ENCODE measurements around the gene GRM6.

The GRM6 gene

DNA sequence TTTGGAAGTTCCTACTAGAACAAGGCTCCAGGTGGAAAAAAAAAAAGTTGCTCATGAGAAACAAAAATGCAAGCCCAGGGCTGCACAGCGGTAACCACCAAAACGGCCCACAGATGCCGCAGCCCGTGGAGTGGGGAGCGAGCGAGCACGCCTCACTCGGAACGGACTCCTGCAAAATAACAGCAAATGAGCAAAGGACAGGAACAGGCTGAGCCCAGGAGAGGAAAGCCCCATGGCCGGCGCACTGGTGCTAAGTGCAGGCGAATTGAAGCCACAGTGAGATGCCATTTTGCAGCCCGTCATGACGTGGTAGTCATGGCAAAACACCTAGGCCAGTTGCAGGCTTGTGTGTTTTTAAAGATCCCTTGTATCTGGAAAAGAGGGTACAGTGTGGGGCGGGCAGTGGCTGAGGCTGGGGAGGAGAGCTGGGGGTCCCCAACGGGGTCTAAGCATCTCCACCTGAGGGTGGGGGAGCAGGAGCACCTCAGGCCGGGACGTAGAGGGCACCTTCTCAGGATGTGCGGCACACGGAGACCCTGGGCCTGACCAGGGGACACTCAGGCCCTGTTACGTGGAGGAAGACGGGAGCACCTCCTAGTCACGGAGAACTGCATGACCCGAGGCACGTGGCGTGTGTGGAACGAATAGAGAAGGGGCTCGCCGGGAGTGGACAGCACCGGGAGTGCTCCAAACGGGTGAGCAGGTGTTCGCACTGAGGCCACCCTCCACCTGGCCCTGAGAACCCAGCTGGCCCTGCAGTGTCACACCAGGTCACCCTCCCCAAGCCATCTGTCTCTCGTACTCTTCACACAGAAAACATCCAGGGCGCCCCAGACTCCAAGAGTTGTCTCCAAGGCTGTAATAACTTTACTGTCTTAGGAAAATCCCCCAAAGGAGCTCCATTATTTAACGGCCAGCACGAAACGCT is 10.7 kb downstream of the GRM6 start:
- no peak for DNase-seq (ENCODE audit: low read depth in 2 of 2)

DNA sequence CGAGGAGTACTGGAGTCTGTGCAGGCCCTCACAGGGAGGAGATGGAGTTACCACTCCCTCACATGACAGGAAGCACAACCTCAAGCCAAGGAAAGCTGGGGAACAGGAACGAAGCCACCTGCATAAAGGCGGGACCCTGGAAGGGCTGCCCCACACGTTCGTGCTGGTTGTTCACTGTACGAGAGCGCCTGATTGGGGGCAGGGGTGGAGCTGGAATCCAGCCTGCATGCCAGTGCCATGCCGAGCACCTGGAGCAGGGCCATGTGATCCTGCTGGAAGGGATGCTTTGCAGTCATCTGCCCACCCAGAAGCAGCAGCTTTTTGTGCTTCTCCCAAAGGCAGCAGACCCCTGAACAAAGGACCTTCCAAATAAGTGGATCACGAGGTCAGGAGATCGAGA is 11.4 kb downstream of the GRM6 start:
- no peak for DNase-seq (ENCODE audit: low read depth in 2 of 2)

DNA sequence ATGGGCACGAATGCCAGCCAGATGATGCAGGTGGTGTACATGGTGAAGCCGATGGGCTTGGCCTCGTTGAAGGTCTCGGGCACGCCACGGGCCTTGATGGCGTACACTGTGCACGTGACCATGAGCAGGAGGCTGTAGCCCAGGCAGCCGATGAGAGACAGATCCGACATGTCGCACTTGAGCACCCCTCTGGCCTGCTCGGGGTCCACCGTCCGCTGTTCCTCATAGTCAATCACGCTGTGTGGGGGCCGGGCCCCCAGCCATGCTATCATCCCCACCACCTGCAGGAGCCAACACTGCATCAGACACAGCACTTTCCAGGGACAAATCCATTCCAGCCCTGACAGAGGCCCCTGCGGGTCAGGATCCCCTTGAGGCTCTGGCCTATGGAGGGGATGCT is 12.2 kb downstream of the GRM6 start:
- no peak for DNase-seq (ENCODE audit: low read depth in 2 of 2)

DNA sequence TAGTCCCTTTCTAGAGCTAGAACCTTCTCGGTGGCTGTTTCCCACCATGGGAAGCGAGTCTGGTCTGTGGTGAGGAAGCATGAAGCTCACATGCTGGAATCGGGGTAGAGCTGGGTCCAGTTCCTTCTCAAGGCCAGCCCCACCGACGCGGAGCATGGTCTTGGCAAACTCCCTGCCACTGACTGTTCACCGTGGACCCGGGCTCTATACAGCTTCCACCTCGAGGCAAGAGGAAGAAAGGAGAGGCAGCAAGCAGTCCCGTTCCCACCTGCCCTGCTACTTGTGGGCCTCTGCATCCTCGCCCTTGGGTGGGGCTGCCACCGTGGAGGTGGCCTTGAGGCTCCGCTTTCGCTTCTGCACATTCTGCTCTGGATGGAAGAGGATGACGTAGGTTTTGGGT is 13.7 kb downstream of the GRM6 start:
- DNase-seq (ENCODE audit: low read depth in 2 of 2): no peak

DNA sequence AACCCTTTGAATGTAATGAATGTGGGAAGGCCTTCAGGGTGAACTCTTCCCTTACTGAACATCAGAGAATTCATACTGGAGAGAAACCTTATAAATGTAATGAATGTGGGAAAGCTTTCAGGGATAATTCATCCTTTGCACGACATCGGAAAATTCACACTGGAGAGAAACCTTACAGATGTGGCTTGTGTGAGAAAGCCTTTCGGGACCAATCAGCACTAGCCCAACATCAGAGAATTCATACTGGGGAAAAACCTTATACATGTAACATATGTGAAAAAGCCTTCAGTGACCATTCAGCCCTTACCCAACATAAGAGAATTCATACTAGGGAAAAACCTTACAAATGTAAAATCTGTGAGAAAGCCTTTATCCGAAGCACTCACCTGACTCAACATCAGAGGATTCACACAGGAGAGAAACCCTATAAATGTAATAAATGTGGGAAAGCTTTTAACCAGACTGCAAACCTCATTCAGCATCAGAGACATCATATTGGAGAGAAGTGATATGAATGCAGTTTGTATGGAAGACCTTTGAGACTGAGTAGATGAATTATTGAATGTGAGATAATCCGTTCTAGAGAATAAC is 29.6 kb downstream of the GRM6 start:
- no peak for DNase-seq (ENCODE audit: low read depth in 2 of 2)

DNA sequence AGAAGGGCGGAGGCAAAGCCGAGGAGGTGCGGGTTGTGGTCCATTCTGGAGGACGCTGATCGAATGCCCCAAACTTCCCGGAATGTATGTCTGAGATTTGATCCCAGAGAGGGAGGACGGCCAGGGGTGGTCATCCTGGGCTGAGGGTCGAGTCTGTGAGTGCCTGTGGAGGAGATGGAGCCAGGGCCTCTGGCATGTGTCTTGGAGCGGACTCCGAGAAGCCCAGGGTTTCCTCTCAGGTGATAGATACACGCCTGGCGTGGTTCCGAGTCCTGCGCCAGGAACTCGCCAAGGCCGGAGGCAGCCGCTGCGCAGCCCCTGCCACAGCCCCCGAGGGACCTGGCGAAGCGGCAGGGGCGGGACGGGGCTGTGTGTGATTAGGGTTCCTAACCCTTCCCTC is 53.8 kb downstream of the GRM6 start:
- DNase-seq (ENCODE audit: low read depth in 2 of 2): no peak

DNA sequence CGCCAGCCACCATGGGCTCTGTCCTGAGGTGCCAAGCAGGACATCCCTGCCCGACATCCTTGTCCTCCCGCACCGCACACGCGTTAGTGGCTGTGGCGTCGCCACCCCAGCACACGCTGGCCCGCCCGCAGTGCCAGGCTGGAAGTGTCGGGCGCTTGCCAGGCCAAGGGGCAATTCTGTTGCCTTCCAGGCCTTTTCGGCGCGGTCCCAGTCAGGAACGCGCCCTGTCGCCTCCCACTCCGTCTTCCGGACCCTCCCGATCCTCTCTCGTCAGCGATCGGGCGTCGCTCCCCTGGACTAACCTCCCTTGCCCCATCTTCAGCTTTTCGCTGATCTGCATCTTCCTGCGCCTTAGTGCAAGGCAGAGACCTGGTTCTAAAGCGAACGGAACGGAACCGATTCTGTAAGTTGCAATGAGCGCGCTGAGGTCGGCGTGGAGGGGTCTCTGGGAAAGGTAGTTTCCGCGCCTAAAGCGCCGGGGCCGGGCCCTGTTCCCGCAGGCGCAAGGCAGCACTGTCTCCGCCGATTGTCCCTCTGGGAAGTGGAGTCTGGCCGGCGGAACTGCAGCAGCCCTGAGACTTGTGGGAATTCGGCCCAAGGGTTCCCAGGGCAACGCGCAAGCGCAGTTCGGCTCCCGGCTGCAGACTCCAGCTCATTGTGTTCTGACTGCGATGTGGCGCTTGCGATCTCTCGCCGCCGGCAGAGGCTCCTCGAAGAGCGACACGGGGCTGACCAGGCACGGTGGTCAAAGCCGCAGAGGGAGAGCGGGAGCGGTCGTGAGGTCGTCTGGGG is 54.4 kb downstream of the GRM6 start, which contains the start of gene ZNF454:
ZNF454 (plus strand) TSS at position 630 of the 792 bp plus-strand sequence. CDS start 1,594 bp downstream, outside the sequence.
- DNase-seq (ENCODE audit: low read depth in 2 of 2): no peak

DNA sequence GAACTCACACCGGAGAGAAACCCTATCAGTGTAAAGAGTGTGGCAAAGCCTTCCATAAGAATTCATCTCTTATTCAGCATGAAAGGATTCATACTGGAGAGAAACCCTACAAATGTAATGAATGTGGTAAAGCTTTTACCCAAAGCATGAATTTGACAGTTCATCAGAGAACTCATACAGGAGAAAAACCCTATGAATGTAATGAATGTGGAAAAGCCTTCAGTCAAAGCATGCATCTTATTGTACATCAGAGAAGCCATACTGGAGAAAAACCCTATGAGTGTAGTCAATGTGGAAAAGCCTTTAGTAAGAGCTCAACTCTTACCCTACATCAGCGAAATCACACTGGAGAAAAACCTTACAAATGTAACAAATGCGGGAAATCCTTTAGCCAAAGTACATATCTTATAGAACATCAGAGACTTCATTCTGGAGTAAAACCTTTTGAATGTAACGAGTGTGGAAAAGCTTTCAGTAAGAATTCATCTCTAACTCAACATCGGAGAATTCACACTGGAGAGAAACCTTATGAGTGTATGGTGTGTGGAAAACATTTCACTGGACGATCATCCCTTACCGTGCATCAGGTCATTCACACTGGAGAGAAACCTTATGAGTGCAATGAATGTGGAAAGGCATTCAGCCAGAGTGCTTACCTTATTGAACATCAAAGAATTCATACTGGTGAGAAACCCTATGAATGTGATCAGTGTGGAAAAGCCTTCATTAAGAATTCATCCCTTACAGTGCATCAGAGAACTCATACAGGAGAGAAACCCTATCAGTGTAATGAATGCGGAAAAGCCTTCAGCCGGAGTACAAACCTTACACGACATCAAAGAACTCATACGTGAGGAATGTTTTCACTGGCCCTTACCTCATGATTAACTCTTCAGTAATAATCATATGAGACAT is 63.0 kb downstream of the GRM6 start:
- DNase-seq (ENCODE audit: low read depth in 2 of 2): no peak

Measured in activated CD4-positive, alpha-beta T cell treated with anti-CD3 and anti-CD28 coated beads for 24 hours (primary cell).